Measurements from ENCODE around the gene TEX9. TPM values are rescaled to one million over a fixed set of nuclear protein-coding genes. Genes with fewer than 3 reads are reported as not detected.
A peak's percentile ranks its signal among the peaks of the same experiment; 100 is the strongest.

Gene TEX9
- total RNA-seq, 1 experiment from 2014 or later = 4.1 TPM

DNA sequence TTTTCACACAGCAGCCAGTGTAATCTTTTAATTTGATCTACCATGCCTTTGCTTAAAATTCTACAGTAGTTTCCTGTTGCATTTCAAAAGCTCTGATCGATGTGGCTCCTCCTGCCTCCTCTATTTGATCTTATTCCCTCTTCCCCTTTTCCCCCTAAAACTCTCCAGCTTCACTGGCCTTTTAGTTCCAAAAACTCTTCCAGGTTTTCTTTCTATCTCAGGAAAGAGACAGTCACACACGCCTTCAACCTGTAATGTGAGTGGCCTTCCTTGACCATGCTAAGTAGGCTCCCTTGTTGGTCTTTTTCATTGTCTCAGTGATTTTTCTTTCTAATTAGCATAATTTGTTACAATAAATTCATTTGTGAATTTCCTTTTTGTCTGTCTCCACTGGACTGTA, 985 bp downstream of the TEX9 start:
- BruUV-seq (replicated peaks) = no TSS peak
- H3K27ac ChIP-seq (ENCODE audit: low read length) = no peak overlapping the region
- H3K9me3 ChIP-seq (ENCODE audit: control insufficient read depth, insufficient read depth, low read depth, low read length) = no peaks in the 10 kb centered on the region
- POLR2A ChIA-PET = no interaction called here
- DNase-seq (ENCODE audit: low read depth, low spot score) = no peak
- intact Hi-C loops (cut with micrococcal nuclease; ENCODE audit: unreplicated experiment) = loop anchor here (5.0 kb wide), 1 partner anchor 119 kb away; no protein-coding TSS in a partner anchor
- peaks cover 6% of the 10 kb centered on the region; the same call in 1 of the 2 replicates for H3K4me1 ChIP-seq (ENCODE audit: control insufficient read depth, insufficient read depth, low read length)
- no peaks in the 10 kb centered on the region for H3K36me3 ChIP-seq (ENCODE audit: control insufficient read depth, insufficient read depth, low read length)
- CTCF ChIA-PET = interaction anchor here (0.7 kb wide), 1 partner anchor 180 kb away, joined by 3 read pairs; no protein-coding TSS in a partner anchor
- H3K4me3 ChIP-seq (ENCODE audit: low read depth in 2 of 2, low read length in 2 of 2) = peak overlapping the region; percentile 51 to 77
- TF ChIP-seq, protein P1, sequence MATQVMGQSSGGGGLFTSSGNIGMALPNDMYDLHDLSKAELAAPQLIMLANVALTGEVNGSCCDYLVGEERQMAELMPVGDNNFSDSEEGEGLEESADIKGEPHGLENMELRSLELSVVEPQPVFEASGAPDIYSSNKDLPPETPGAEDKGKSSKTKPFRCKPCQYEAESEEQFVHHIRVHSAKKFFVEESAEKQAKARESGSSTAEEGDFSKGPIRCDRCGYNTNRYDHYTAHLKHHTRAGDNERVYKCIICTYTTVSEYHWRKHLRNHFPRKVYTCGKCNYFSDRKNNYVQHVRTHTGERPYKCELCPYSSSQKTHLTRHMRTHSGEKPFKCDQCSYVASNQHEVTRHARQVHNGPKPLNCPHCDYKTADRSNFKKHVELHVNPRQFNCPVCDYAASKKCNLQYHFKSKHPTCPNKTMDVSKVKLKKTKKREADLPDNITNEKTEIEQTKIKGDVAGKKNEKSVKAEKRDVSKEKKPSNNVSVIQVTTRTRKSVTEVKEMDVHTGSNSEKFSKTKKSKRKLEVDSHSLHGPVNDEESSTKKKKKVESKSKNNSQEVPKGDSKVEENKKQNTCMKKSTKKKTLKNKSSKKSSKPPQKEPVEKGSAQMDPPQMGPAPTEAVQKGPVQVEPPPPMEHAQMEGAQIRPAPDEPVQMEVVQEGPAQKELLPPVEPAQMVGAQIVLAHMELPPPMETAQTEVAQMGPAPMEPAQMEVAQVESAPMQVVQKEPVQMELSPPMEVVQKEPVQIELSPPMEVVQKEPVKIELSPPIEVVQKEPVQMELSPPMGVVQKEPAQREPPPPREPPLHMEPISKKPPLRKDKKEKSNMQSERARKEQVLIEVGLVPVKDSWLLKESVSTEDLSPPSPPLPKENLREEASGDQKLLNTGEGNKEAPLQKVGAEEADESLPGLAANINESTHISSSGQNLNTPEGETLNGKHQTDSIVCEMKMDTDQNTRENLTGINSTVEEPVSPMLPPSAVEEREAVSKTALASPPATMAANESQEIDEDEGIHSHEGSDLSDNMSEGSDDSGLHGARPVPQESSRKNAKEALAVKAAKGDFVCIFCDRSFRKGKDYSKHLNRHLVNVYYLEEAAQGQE (IDR thresholded peaks at IDR 0.05; ENCODE audit: insufficient read depth in 1 of 2, low read depth in 2 of 2, low read length in 1 of 2) = no peak
- TF ChIP-seq POLR2AphosphoS5 (IDR thresholded peaks at IDR 0.05; ENCODE audit: low read depth, low read length) = no peak
- TF ChIP-seq TCF7L2 (IDR thresholded peaks at IDR 0.05; ENCODE audit: low read depth, low read length) = no peak
- no peak for TF ChIP-seq SIN3A (IDR thresholded peaks at IDR 0.05; ENCODE audit: borderline replicate concordance, insufficient read depth, low read depth, low read length)
- TF ChIP-seq, protein P2, sequence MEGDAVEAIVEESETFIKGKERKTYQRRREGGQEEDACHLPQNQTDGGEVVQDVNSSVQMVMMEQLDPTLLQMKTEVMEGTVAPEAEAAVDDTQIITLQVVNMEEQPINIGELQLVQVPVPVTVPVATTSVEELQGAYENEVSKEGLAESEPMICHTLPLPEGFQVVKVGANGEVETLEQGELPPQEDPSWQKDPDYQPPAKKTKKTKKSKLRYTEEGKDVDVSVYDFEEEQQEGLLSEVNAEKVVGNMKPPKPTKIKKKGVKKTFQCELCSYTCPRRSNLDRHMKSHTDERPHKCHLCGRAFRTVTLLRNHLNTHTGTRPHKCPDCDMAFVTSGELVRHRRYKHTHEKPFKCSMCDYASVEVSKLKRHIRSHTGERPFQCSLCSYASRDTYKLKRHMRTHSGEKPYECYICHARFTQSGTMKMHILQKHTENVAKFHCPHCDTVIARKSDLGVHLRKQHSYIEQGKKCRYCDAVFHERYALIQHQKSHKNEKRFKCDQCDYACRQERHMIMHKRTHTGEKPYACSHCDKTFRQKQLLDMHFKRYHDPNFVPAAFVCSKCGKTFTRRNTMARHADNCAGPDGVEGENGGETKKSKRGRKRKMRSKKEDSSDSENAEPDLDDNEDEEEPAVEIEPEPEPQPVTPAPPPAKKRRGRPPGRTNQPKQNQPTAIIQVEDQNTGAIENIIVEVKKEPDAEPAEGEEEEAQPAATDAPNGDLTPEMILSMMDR (IDR thresholded peaks at IDR 0.05) = no peak
- no peak for ATAC-seq
- in situ Hi-C loops (cut with HindIII; ENCODE audit: low pct_unique_long_range_greater_than_20kb, low sequenced_read_pairs) = no loop called here
- peaks cover 8% of the 10 kb centered on the region; the same call in 1 of the 2 replicates for H3K27me3 ChIP-seq (ENCODE audit: control insufficient read depth, insufficient read depth, low read length)

DNA sequence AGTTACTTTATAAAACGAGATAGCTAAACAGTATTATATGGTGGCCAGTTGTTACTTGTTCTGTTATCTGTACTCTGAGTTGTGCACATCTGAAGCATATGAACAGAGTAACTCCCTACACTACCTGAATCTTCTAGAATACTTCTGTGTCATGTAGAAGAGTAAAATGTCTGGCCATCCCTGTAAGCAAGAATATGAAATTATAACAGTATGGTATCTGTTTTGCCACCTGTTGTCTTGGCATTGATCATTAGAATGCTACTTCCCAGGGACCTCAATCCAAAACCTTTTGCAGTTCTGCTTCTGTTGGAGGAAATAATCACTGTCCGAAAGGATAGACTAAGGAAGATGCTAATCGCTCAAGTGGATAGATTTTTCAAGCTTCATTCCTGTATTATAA, 1.9 kb downstream of the TEX9 start:
- TF ChIP-seq SIN3A (IDR thresholded peaks at IDR 0.05; ENCODE audit: borderline replicate concordance, insufficient read depth, low read depth, low read length) = no peak
- TF ChIP-seq POLR2AphosphoS5 (IDR thresholded peaks at IDR 0.05; ENCODE audit: low read depth, low read length) = no peak
- TF ChIP-seq TCF7L2 (IDR thresholded peaks at IDR 0.05; ENCODE audit: low read depth, low read length) = no peak
- TF ChIP-seq, protein P2 (IDR thresholded peaks at IDR 0.05) = no peak
- TF ChIP-seq, protein P1 (IDR thresholded peaks at IDR 0.05; ENCODE audit: insufficient read depth in 1 of 2, low read depth in 2 of 2, low read length in 1 of 2) = no peak
- intact Hi-C loops (cut with micrococcal nuclease; ENCODE audit: unreplicated experiment) (loop anchor here (5.0 kb wide), 1 partner anchor 120 kb away; no protein-coding TSS in a partner anchor), in situ Hi-C loops (cut with HindIII; ENCODE audit: low pct_unique_long_range_greater_than_20kb, low sequenced_read_pairs) (no loop called here)
- CTCF ChIA-PET = interaction anchor here (1.1 kb wide), 1 partner anchor 118 kb away, joined by 3 read pairs; no protein-coding TSS in a partner anchor
- no TSS peak for BruUV-seq (replicated peaks)
- Histone ChIP-seq H3K4me3 (ENCODE audit: low read depth in 2 of 2, low read length in 2 of 2) (no peak overlapping the region), H3K27ac (ENCODE audit: low read length) (no peak overlapping the region), H3K36me3 (ENCODE audit: control insufficient read depth, insufficient read depth, low read length) (no peaks in the 10 kb centered on the region), H3K4me1 (ENCODE audit: control insufficient read depth, insufficient read depth, low read length) (peaks cover 6% of the 10 kb centered on the region; the same call in 1 of the 2 replicates), H3K27me3 (ENCODE audit: control insufficient read depth, insufficient read depth, low read length) (peaks cover 8% of the 10 kb centered on the region; the same call in 1 of the 2 replicates), H3K9me3 (ENCODE audit: control insufficient read depth, insufficient read depth, low read depth, low read length) (no peaks in the 10 kb centered on the region)
- DNase-seq (ENCODE audit: low read depth, low spot score) (no peak), ATAC-seq (no peak)
- POLR2A ChIA-PET = no interaction called here

Data from Panc1 (cell line).